HG02852 (cell line): ENCODE measurements around the gene TNMD.

Experiments
- ATAC-seq: cut with Tn5 transposase; IDR thresholded peaks from one replicate; pipeline ENCODE4 v1.9.1; 2021; ENCODE audit warnings: mild to moderate bottlenecking, moderate library complexity; ENCODE audit not compliant: unreplicated experiment

The TNMD gene

GRCh38 chrX:100643956-100644860, 59.5 kb downstream of the TNMD start, which contains the start of gene SRPX2:
Gene SRPX2, plus strand, starts transcription at chrX:100644199. Its CDS starts 2,124 bp downstream, at chrX:100646323.
- ATAC-seq: no peak

- ATAC-seq: no peak
Measured at GRCh38 chrX:100645106-100645505, 60.4 kb downstream of the TNMD start.

- no peak for ATAC-seq
Measured at GRCh38 chrX:100647095-100647494, 62.4 kb downstream of the TNMD start.

- ATAC-seq: no peak
Measured at GRCh38 chrX:100647739-100648138, 63.0 kb downstream of the TNMD start.

GRCh38 chrX:100648458-100649417, 64.0 kb downstream of the TNMD start:
- no peak for ATAC-seq
